ENCODE results near the gene KDM4C. TPM values are rescaled to one million over a fixed set of nuclear protein-coding genes. Genes with fewer than 3 reads are reported as not detected.

Gene KDM4C
- total and polyA plus RNA-seq, 4 donors: 18.9 to 69.5 (median 29.1) TPM

DNA sequence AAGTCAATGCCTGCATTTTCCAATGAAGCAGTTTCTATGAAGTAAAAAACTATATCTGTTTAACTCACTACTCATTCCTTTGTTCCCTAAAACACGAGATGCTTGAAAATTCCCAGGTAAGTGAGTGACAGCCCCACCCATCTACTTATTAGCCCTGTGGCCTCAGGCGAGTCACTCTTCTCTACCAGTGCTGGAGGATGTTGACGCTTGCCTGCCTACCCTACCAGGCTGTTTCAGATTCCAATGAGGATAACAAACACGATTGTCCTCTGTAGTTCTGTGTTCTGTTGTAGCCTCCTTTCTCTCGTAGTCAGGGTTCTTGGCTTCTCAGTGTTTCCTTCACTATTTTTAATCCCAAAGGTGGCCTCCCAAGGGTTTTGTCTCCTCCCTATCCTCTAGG is 388.8 kb downstream of the KDM4C start:
- Histone ChIP-seq H3K27ac (ENCODE audit: low read depth, low read length) (no peak overlapping the region), H3K4me1 (ENCODE audit: control insufficient read depth, insufficient read depth, low read length) (peaks cover 11% of the 10 kb centered on the region), H3K9me3 (ENCODE audit: control insufficient read depth, insufficient read depth, low read length) (no peaks in the 10 kb centered on the region), H3K27me3 (ENCODE audit: control insufficient read depth, insufficient read depth, low read length) (no peaks in the 10 kb centered on the region), H3K36me3 (ENCODE audit: control insufficient read depth, insufficient read depth, low read length) (peaks cover 14% of the 10 kb centered on the region), H3K4me3 (ENCODE audit: low read depth, low read length) (no peak overlapping the region)
- DNase-seq (ENCODE audit: low read depth in 4 of 6, low spot score in 6 of 6): no peak
- WGBS (ENCODE audit: insufficient coverage): 57% methylated on average over 1 of the region's 5 CpGs

DNA sequence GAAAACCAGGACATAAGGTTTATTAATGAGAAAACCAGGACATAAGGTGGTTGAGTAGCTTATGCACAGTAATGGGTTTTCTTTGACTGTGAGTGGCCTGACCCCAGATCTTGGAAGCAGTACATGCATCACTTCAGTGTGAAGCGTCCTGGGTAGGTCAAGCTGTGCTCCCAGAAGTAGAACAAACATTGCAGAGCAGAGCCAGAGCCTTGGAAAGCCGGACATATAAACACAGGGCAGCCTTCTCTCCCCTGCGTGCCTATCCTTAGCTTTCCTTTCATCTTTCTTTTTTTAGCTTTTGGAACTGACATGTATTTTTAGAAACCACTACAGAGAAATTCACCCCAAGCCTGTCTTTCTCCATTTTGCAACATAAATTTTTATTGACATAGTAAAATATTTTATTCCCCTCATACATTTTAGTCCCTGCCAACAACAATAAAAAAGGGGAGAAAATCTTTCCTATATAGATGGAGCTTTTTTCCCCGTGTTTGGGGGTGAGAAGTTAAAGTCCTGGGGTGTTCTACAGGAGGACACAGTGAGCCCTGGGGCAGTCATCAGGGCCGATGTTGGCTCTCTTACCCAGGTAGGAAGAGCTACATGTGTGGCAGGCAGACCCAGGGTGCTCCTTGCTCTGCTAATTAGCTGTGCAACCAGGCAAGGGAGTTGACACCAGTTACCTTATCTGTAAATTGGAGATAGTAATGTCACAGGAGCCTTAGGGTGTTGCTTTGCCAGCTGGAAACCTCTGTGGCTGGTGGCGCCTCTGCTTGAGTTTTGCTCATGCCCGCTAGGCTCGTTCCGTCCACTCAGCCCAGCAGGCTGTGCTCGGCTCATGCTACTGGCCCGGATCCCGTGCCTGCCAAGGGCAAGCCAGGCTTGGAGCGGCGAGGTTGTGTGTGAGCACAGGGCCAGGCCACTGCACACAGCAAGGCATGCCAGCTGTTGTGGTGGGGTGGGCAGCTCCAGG is 389.6 kb downstream of the KDM4C start:
- peaks cover 14% of the 10 kb centered on the region for H3K36me3 ChIP-seq (ENCODE audit: control insufficient read depth, insufficient read depth, low read length)
- no peaks in the 10 kb centered on the region for H3K27me3 ChIP-seq (ENCODE audit: control insufficient read depth, insufficient read depth, low read length)
- no peak overlapping the region for H3K4me3 ChIP-seq (ENCODE audit: low read depth, low read length)
- WGBS (ENCODE audit: insufficient coverage): 76% methylated on average over 13 of the region's 14 CpGs
- H3K4me1 ChIP-seq (ENCODE audit: control insufficient read depth, insufficient read depth, low read length): peaks cover 11% of the 10 kb centered on the region
- no peak overlapping the region for H3K27ac ChIP-seq (ENCODE audit: low read depth, low read length)
- no peaks in the 10 kb centered on the region for H3K9me3 ChIP-seq (ENCODE audit: control insufficient read depth, insufficient read depth, low read length)
- DNase-seq (ENCODE audit: low read depth in 4 of 6, low spot score in 6 of 6): peak in 2 of 6 donors; percentile 41 to 58

DNA sequence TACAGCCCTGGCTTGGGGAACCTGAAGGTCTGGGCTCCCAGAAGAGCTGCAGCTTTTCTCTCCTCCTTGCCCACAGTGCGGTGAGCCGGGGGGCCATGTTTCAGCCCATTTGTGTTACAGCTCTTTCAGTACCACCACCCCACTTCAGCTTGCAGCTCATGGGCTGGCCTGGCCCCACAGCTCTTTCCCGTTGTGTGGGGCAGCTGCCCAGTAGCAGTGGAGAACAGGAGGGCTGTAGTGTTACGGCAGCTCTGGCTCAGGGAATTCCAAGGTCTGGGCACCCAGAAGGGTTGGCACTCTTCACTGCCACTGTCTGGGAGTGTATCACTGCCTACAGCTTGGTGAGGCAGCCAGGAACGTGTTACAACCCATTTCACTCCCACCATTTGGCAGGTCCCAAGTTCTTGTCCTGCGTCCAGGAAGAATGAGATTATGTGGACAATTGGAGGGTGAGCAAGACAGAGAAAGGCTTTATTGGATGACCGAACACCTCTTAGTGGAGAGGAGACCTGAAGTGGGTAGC is 390.5 kb downstream of the KDM4C start:
- Histone ChIP-seq H3K36me3 (ENCODE audit: control insufficient read depth, insufficient read depth, low read length) (peaks cover 14% of the 10 kb centered on the region), H3K27me3 (ENCODE audit: control insufficient read depth, insufficient read depth, low read length) (no peaks in the 10 kb centered on the region), H3K4me3 (ENCODE audit: low read depth, low read length) (no peak overlapping the region), H3K4me1 (ENCODE audit: control insufficient read depth, insufficient read depth, low read length) (peaks cover 11% of the 10 kb centered on the region), H3K27ac (ENCODE audit: low read depth, low read length) (no peak overlapping the region), H3K9me3 (ENCODE audit: control insufficient read depth, insufficient read depth, low read length) (no peaks in the 10 kb centered on the region)
- DNase-seq (ENCODE audit: low read depth in 4 of 6, low spot score in 6 of 6): no peak
- 82% methylated on average over 4 of the region's 7 CpGs for WGBS (ENCODE audit: insufficient coverage)

DNA sequence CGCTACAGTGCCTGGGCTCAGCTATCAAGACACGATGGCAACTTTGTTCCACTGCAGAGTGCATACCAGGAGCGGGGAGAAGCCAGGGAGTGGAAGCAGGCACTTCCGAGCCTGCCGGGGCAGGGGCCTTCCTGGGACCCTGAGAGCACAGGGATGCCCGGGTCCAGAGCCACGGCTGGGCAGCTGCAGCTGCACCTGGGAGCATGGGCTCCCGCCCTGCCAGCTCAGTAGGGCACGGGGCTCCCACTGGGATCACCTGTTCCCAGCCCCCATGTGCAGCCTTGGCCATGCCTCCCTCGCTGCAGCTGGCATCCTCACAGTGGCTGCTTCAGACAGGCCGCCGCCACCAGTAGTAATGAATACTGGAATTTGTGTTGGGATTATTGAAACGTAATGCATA is 391.5 kb downstream of the KDM4C start:
- no peak for DNase-seq (ENCODE audit: low read depth in 4 of 6, low spot score in 6 of 6)
- no peaks in the 10 kb centered on the region for H3K27me3 ChIP-seq (ENCODE audit: control insufficient read depth, insufficient read depth, low read length)
- no peak overlapping the region for H3K4me3 ChIP-seq (ENCODE audit: low read depth, low read length)
- H3K36me3 ChIP-seq (ENCODE audit: control insufficient read depth, insufficient read depth, low read length): peaks cover 14% of the 10 kb centered on the region
- 91% methylated on average over 13 of the region's 13 CpGs for WGBS (ENCODE audit: insufficient coverage)
- no peak overlapping the region for H3K27ac ChIP-seq (ENCODE audit: low read depth, low read length)
- no peaks in the 10 kb centered on the region for H3K9me3 ChIP-seq (ENCODE audit: control insufficient read depth, insufficient read depth, low read length)
- H3K4me1 ChIP-seq (ENCODE audit: control insufficient read depth, insufficient read depth, low read length): peaks cover 11% of the 10 kb centered on the region

DNA sequence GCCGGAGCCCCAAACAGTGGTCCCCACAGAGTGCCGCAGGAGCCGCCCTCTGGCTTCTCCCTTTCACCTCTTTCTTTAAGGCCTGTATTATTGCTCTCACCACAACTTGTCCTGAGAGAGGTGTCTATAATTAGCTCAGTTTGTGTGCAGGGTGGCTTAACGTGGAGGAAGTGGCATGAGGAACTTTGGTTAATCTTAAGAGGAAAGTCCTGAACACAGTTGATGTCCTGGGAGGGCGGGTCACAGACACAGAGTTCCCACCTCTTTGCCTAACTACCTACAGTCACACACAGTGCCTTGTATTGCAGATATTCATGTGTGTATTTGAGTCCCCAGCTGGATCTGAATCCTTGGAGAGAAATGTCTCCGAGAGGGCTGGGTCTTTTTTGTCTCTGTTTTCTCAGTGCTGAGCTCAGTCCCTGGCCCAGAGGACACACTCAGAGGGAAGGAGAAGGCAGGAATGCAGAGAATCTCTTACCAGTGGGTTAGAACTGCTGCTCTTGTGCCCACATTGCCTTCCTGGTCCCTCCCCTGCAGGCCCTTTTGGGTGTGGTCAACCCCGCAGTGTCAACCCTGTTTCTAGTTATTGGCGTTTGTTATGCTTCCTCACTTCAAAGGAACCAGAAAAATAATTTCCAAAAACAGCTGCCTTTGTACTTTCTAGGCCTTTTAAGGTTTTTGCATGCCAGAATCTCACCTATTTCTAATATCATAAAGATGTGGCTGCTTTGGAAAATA is 392.5 kb downstream of the KDM4C start:
- Histone ChIP-seq H3K27me3 (ENCODE audit: control insufficient read depth, insufficient read depth, low read length) (no peaks in the 10 kb centered on the region), H3K4me3 (ENCODE audit: low read depth, low read length) (no peak overlapping the region), H3K36me3 (ENCODE audit: control insufficient read depth, insufficient read depth, low read length) (peaks cover 14% of the 10 kb centered on the region), H3K4me1 (ENCODE audit: control insufficient read depth, insufficient read depth, low read length) (peaks cover 11% of the 10 kb centered on the region), H3K27ac (ENCODE audit: low read depth, low read length) (no peak overlapping the region), H3K9me3 (ENCODE audit: control insufficient read depth, insufficient read depth, low read length) (no peaks in the 10 kb centered on the region)
- WGBS (ENCODE audit: insufficient coverage): 97% methylated on average over 4 of the region's 8 CpGs
- DNase-seq (ENCODE audit: low read depth in 4 of 6, low spot score in 6 of 6): no peak

DNA sequence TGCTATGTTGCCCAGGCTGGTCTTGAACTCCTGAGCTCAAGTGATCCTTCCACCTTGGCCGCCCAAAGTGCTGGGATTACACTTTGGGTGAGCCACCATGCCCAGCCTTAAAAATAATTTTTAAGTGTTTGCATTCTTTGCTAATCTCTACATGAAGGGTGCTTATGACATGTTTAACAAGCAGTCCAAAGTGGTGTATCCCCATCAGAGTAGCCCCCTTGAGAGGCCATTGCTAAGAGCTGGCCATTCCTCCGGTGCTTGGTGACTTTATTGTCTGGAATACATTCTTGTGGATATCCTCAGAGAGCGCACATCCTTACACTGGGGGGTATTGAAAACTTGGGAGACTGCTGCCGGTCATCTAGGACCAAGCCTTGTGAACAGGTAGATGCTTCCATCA is 395.4 kb downstream of the KDM4C start:
- H3K4me3 ChIP-seq (ENCODE audit: low read depth, low read length): no peak overlapping the region
- H3K4me1 ChIP-seq (ENCODE audit: control insufficient read depth, insufficient read depth, low read length): peaks cover 11% of the 10 kb centered on the region
- H3K9me3 ChIP-seq (ENCODE audit: control insufficient read depth, insufficient read depth, low read length): no peaks in the 10 kb centered on the region
- no peak overlapping the region for H3K27ac ChIP-seq (ENCODE audit: low read depth, low read length)
- no peak for DNase-seq (ENCODE audit: low read depth in 4 of 6, low spot score in 6 of 6)
- peaks cover 9% of the 10 kb centered on the region for H3K36me3 ChIP-seq (ENCODE audit: control insufficient read depth, insufficient read depth, low read length)
- 100% methylated on average over 1 of the region's 4 CpGs for WGBS (ENCODE audit: insufficient coverage)
- no peaks in the 10 kb centered on the region for H3K27me3 ChIP-seq (ENCODE audit: control insufficient read depth, insufficient read depth, low read length)

DNA sequence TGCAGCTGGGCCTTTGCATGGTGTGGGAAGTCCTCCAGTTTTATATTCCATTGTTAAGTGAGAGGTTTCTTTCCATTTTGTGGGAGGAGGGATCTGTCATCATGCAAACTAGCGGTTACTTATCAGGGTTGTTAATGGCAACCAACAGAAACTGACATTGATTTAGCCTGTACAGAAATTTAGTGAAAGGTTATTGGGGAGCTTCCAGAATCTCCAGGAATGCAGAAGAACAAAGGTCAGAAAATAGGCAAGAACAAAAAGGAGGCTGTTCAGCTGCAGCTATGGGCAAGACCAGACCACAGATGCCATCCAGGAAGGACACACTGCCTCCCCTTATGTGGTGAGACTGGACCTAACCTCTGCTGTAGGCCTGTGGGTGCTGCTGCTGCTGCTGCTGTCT is 395.8 kb downstream of the KDM4C start:
- H3K4me3 ChIP-seq (ENCODE audit: low read depth, low read length): no peak overlapping the region
- no peaks in the 10 kb centered on the region for H3K27me3 ChIP-seq (ENCODE audit: control insufficient read depth, insufficient read depth, low read length)
- H3K4me1 ChIP-seq (ENCODE audit: control insufficient read depth, insufficient read depth, low read length): peaks cover 11% of the 10 kb centered on the region
- H3K27ac ChIP-seq (ENCODE audit: low read depth, low read length): no peak overlapping the region
- H3K9me3 ChIP-seq (ENCODE audit: control insufficient read depth, insufficient read depth, low read length): no peaks in the 10 kb centered on the region
- DNase-seq (ENCODE audit: low read depth in 4 of 6, low spot score in 6 of 6): no peak
- 44% methylated on average over 1 of the region's 1 CpG for WGBS (ENCODE audit: insufficient coverage)
- H3K36me3 ChIP-seq (ENCODE audit: control insufficient read depth, insufficient read depth, low read length): peaks cover 7% of the 10 kb centered on the region

DNA sequence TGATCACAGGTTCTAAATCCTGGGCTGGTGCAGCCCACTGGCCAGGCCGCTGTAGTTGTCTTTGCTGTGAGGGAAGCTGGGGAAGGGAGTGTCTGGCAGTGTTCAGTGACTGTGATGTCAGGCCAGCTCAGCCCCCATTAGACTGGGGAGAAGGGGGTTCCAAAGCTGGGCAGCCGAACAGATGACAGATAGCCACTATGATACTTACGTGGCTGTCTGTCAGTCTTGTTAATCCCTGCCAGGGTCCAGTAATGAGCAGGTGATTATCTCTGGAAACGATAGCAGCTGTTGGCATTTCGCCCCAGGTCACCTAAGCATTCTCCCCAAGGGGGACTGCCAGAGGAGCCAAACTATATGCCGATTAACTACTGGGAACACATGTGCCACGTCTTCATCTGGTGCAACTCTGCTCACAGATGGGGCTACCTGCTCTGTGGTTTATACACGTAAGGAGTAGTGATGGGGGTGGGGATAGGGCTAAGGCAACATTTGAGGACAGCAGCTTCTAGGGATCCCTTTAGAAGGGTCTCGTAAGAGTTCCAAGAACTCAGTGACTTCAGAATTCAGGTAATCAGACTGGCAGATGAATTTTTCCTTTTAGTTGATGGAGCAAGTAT is 396.3 kb downstream of the KDM4C start:
- Histone ChIP-seq H3K27me3 (ENCODE audit: control insufficient read depth, insufficient read depth, low read length) (no peaks in the 10 kb centered on the region), H3K4me3 (ENCODE audit: low read depth, low read length) (no peak overlapping the region), H3K9me3 (ENCODE audit: control insufficient read depth, insufficient read depth, low read length) (no peaks in the 10 kb centered on the region), H3K36me3 (ENCODE audit: control insufficient read depth, insufficient read depth, low read length) (peaks cover 3% of the 10 kb centered on the region), H3K27ac (ENCODE audit: low read depth, low read length) (no peak overlapping the region), H3K4me1 (ENCODE audit: control insufficient read depth, insufficient read depth, low read length) (peaks cover 7% of the 10 kb centered on the region)
- DNase-seq (ENCODE audit: low read depth in 4 of 6, low spot score in 6 of 6): no peak
- WGBS (ENCODE audit: insufficient coverage): 84% methylated on average over 8 of the region's 9 CpGs

DNA sequence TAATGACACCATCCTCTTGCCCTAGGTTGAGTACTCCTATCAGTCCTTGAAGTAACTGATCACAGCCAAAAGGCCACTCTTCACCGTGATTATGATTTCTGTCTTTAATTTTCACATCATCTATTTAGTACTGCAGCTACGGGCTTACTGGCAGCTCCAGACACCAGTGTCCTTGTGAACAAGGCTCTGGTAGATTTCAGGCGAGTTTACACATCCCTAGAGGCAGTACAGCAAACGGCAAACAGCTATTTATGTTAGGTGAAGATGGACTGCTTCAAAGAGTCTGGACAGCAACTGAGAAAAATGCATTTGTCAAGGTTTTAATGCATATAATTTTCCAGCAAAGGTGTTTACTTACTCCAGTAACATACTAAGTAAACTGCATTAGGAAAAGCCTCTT is 396.9 kb downstream of the KDM4C start:
- peaks cover 4% of the 10 kb centered on the region for H3K4me1 ChIP-seq (ENCODE audit: control insufficient read depth, insufficient read depth, low read length)
- H3K27me3 ChIP-seq (ENCODE audit: control insufficient read depth, insufficient read depth, low read length): no peaks in the 10 kb centered on the region
- DNase-seq (ENCODE audit: low read depth in 4 of 6, low spot score in 6 of 6): no peak
- 89% methylated on average over 1 of the region's 4 CpGs for WGBS (ENCODE audit: insufficient coverage)
- H3K9me3 ChIP-seq (ENCODE audit: control insufficient read depth, insufficient read depth, low read length): no peaks in the 10 kb centered on the region
- H3K27ac ChIP-seq (ENCODE audit: low read depth, low read length): no peak overlapping the region
- no peaks in the 10 kb centered on the region for H3K36me3 ChIP-seq (ENCODE audit: control insufficient read depth, insufficient read depth, low read length)
- no peak overlapping the region for H3K4me3 ChIP-seq (ENCODE audit: low read depth, low read length)
